Measurements from ENCODE around the gene MXRA7. TPM values are rescaled to one million over a fixed set of nuclear protein-coding genes. Genes with fewer than 3 reads are reported as not detected.
A peak's percentile ranks its signal among the peaks of the same experiment; 100 is the strongest.
"Not testable (repeated sequence)": the region's sequence is repeated elsewhere in the genome, so short reads cannot be mapped to it uniquely, and the experiment has no call there.

MXRA7 gene
- total RNA-seq, 1 donor from 2014 or later, result 54.0 TPM

GRCh38 chr17:76733618-76733957 lies 22.8 kb upstream of the MXRA7 start:
- H3K4me1 Mint-ChIP-seq, result peaks cover 51% of the 10 kb centered on the region
- H3K27ac Mint-ChIP-seq (ENCODE audit: unreplicated experiment), result no peak overlapping the region
- H3K4me3 Mint-ChIP-seq, result peak overlapping the region; percentile 99
- H3K9me3 Mint-ChIP-seq, result no peaks in the 10 kb centered on the region
- TF ChIP-seq, protein P1, sequence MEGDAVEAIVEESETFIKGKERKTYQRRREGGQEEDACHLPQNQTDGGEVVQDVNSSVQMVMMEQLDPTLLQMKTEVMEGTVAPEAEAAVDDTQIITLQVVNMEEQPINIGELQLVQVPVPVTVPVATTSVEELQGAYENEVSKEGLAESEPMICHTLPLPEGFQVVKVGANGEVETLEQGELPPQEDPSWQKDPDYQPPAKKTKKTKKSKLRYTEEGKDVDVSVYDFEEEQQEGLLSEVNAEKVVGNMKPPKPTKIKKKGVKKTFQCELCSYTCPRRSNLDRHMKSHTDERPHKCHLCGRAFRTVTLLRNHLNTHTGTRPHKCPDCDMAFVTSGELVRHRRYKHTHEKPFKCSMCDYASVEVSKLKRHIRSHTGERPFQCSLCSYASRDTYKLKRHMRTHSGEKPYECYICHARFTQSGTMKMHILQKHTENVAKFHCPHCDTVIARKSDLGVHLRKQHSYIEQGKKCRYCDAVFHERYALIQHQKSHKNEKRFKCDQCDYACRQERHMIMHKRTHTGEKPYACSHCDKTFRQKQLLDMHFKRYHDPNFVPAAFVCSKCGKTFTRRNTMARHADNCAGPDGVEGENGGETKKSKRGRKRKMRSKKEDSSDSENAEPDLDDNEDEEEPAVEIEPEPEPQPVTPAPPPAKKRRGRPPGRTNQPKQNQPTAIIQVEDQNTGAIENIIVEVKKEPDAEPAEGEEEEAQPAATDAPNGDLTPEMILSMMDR (conservative IDR thresholded peaks at IDR 0.05), result no peak
- peaks cover 5% of the 10 kb centered on the region for H3K27me3 Mint-ChIP-seq (ENCODE audit: low read depth)
- H3K36me3 Mint-ChIP-seq (ENCODE audit: low read depth), result peaks cover 35% of the 10 kb centered on the region
- no peak for DNase-seq (ENCODE audit: low read depth, low spot score)

DNA sequence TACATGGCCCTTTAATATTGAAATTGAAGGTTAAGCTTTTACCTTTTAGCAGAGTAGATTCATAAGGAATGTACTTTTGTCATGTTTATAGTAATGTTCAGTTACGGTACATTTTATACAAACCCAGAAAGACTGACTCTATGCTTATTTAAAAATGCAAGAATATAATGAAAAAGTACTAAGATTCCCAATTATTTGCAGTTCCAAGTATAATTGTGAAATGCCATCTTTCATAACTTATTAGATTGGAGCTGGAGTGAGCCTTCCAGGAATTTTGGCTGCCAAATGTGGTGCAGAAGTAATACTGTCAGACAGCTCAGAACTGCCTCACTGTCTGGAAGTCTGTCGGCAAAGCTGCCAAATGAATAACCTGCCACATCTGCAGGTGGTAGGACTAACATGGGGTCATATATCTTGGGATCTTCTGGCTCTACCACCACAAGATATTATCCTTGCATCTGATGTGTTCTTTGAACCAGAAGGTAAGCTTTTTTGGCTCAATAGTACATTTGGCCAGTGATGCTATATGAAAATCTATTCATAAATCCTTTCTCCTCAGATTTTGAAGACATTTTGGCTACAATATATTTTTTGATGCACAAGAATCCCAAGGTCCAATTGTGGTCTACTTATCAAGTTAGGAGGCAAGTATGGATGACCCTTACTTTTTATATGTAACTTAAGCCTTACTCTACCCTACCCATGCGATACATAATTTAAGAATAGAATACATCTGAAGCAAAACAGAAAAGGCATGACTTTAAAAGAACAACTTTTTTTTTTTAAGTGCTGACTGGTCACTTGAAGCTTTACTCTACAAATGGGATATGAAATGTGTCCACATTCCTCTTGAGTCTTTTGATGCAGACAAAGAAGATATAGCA lies 22.2 kb upstream of the MXRA7 start:
- Mint-ChIP-seq H3K36me3 (ENCODE audit: low read depth) (peaks cover 35% of the 10 kb centered on the region), H3K9me3 (no peaks in the 10 kb centered on the region), H3K4me3 (peak overlapping the region; percentile 99), H3K27ac (ENCODE audit: unreplicated experiment) (no peak overlapping the region), H3K27me3 (ENCODE audit: low read depth) (peaks cover 5% of the 10 kb centered on the region), H3K4me1 (peaks cover 46% of the 10 kb centered on the region)
- TF ChIP-seq, protein P1 (conservative IDR thresholded peaks at IDR 0.05), result no peak
- DNase-seq (ENCODE audit: low read depth, low spot score), result no peak

DNA sequence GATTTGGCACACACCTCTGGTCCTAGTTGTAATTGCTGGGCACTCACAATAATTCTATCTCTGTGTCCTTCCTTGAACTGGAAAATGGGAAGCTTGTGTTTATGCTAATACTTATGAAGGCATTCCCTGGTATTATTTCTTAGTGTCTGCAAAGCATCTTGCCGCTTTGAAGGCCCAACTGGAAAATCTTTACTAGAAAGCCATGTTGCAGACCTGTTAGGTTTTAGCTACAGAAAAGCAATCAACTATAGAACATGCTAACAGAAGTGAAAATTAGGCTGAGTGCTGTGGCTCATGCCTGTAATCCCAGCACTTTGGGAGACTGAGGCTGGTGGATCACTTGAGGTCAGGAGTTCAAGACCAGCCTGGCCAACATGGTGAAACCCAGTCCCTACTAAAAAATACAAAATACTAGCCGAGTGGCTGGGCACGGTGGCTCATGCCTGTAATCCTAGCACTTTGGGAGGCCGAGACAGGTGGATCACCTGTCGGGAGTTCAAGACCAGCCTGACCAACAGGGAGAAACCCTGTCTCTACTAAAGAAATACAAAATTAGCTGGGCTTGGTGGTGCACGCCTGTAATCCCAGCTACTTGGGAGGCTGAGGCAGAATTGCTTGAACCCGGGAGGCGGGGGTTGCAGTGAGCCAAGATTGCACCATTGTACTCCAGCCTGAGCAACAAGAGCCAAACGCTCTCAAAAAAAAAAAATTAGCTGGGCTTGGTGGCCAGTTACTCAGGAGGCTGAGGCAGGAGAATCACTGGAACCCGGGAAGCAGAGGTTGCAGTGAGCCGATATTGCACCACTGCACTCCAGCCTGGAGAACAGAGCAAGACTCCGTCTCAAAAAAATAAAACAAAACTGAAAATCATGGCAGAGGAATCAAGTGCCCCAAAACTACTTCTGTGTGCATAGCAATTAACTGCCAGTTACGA lies 21.3 kb upstream of the MXRA7 start:
- DNase-seq (ENCODE audit: low read depth, low spot score); H3K9me3 Mint-ChIP-seq; H3K27me3 Mint-ChIP-seq (ENCODE audit: low read depth); H3K27ac Mint-ChIP-seq (ENCODE audit: unreplicated experiment): not testable (repeated sequence)
- Mint-ChIP-seq H3K4me1 (peaks cover 53% of the 10 kb centered on the region), H3K4me3 (peak overlapping the region; percentile 99), H3K36me3 (ENCODE audit: low read depth) (peaks cover 35% of the 10 kb centered on the region)

DNA sequence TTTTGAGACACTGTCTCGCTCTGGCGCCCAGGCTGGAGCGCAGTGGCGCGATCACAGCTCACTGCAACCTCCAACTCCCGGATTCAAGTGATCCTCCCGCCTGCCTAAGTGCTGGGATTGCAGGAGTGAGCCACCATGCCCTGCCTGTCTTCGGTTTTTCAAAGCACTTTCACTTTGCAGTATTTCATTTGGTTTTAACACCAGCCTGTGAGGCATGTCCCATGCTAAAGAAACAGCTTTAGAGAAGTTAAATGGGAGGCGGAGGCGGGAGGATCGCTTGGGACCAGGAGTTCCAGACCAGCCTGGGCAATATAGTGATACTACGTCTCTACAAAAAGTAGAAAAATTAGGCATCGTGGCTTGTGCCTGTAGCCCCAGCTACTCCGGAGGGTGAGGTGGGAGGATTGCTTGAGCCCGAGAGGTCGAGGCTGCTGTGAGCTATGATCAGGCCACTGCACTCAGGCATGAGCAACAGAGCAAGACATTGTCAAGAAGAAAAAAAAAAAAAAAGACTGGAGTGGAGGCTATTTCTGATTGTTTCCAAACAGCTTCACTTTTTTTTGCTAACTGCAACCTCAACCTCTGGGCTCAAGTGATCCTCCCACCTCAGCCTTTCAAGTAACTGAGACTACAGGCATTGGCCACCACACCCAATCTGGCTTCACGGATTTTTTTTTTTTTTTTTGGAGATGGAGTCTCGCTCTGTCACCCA lies 17.1 kb upstream of the MXRA7 start:
- Mint-ChIP-seq H3K36me3 (ENCODE audit: low read depth) (peaks cover 9% of the 10 kb centered on the region), H3K4me1 (peaks cover 36% of the 10 kb centered on the region), H3K9me3 (no peaks in the 10 kb centered on the region), H3K27ac (ENCODE audit: unreplicated experiment) (peak overlapping the region; percentile 28), H3K4me3 (peak overlapping the region; percentile 99), H3K27me3 (ENCODE audit: low read depth) (no peaks in the 10 kb centered on the region)
- TF ChIP-seq, protein P1 (conservative IDR thresholded peaks at IDR 0.05), result no peak
- no peak for DNase-seq (ENCODE audit: low read depth, low spot score)

DNA sequence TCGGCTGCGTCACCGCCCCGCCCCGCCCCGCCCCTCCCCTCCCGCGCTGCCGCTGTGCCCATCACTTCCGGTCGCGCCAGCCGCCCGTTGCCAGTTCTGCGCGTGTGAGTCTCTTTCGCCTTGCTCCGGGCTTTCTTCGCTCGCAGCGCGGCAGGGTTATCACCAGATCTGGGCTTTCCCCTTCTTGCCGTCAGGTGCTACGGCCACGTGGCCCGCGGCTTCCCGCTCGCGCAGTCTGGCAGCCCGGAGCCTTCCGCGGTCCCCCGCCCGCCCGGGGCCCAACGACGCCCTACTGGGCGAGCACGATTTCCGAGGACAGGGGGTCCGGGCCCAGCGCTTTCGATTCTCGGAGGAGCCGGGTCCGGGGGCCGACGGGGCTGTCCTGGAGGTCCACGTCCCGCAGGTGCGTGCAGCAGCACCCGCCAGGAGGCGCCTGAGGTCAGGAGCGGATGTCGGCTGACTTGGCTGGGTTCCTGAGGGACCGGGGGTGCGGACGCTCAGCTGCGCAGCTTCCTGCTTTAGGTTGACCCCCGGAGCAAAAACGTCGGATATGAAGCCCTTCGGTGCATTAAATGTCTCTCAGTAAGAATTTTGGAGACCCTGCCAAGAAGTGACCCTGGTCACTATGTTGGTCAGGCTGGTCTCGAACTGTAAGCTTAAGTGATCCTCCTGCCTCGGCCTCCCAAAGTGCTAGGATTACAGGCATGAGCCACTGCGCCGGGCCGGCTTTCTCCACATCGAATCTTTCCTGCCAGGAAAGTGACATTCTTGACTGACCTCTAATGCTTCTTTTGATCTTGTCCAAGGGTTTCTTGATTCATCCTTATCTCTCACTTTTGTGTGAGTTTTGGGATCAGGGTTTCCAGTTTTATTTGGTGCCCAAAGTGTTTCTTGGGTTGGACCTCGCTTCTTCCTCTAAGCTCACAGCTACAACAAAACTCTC lies 16.3 kb upstream of the MXRA7 start, which contains the start of gene METTL23:
TSS of gene METTL23 (plus strand) at position 64 of the 943 bp plus-strand sequence. CDS start 2,872 bp downstream, outside the sequence.
- peaks cover 9% of the 10 kb centered on the region for H3K36me3 Mint-ChIP-seq (ENCODE audit: low read depth)
- H3K27ac Mint-ChIP-seq (ENCODE audit: unreplicated experiment), result peak within 1 kb of the TSS; percentile 98
- no peaks in the 10 kb centered on the region for H3K27me3 Mint-ChIP-seq (ENCODE audit: low read depth)
- H3K4me3 Mint-ChIP-seq, result peak within 1 kb of the TSS; percentile 99
- H3K9me3 Mint-ChIP-seq, result no peaks in the 10 kb centered on the region
- peak; percentile 61 for DNase-seq (ENCODE audit: low read depth, low spot score)
- TF ChIP-seq, protein P1 (conservative IDR thresholded peaks at IDR 0.05), result peak; percentile 74
- peaks cover 37% of the 10 kb centered on the region for H3K4me1 Mint-ChIP-seq
